ENCODE data around the gene WDFY4. TPM values are rescaled to one million over a fixed set of nuclear protein-coding genes. Genes with fewer than 3 reads are reported as not detected.

WDFY4 gene
- polyA plus RNA-seq, 1 donor (not counting 4 experiments of a cell fraction or from before 2014, with no cell fraction given): 0.04 TPM

DNA sequence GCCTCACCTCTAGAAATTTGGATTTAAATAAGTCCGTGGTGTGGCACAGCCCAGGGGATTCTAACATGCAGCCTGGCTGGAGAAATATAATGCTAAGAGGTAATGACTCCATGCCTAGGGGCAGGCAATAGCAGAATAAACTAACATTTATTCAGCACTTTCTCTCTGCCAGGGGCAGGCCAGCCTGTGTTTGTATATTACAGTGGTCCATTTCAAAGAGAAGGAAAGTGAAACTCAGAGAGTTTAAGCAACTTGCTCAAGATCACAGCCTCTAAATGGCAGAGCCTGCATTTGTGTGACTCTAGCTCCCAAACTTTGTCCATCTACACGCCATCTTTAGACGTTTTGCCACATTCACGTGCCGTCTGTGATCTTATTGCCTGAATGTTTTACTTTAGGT, 261.7 kb downstream of the WDFY4 start:
- H3K79me2 ChIP-seq (ENCODE audit: control insufficient read depth, insufficient read depth, low read length): no peaks in the 10 kb centered on the region
- H3K9me3 ChIP-seq (ENCODE audit: control insufficient read depth, low read depth, low read length): no peaks in the 10 kb centered on the region
- no peak overlapping the region for H3K4me3 ChIP-seq (ENCODE audit: control insufficient read depth in 2 of 3, extremely low read depth in 1 of 3, insufficient read depth in 2 of 3, low read depth in 1 of 3, low read length in 3 of 3)
- no peak overlapping the region for H2AFZ ChIP-seq (ENCODE audit: control insufficient read depth, low read length)
- DNase-seq (ENCODE audit: low read depth, low spot score): no peak
- H3K27ac ChIP-seq (ENCODE audit: control insufficient read depth, insufficient read depth, low read length): no peak overlapping the region
- no peak overlapping the region for H3K9ac ChIP-seq (ENCODE audit: control insufficient read depth, extremely low read depth, insufficient read depth, low read length)
- dilution Hi-C loops (cut with MboI; ENCODE audit: extremely low pct_ligation_motif_present, low sequenced_read_pairs): no loop called here
- H4K20me1 ChIP-seq (ENCODE audit: control insufficient read depth, extremely low read depth, insufficient read depth, low read length): no peaks in the 10 kb centered on the region
- no peaks in the 10 kb centered on the region for H3K36me3 ChIP-seq (ENCODE audit: control insufficient read depth in 2 of 2, extremely low read depth in 1 of 2, insufficient read depth in 2 of 2, low read length in 2 of 2)
- FAIRE-seq: no peak
- no peak overlapping the region for H3K4me2 ChIP-seq (ENCODE audit: control insufficient read depth, extremely low read depth, insufficient read depth, low read depth, low read length)
- no peak for TF ChIP-seq EZH2 (IDR thresholded peaks at IDR 0.05; ENCODE audit: low read length)
- TF ChIP-seq, protein P1, sequence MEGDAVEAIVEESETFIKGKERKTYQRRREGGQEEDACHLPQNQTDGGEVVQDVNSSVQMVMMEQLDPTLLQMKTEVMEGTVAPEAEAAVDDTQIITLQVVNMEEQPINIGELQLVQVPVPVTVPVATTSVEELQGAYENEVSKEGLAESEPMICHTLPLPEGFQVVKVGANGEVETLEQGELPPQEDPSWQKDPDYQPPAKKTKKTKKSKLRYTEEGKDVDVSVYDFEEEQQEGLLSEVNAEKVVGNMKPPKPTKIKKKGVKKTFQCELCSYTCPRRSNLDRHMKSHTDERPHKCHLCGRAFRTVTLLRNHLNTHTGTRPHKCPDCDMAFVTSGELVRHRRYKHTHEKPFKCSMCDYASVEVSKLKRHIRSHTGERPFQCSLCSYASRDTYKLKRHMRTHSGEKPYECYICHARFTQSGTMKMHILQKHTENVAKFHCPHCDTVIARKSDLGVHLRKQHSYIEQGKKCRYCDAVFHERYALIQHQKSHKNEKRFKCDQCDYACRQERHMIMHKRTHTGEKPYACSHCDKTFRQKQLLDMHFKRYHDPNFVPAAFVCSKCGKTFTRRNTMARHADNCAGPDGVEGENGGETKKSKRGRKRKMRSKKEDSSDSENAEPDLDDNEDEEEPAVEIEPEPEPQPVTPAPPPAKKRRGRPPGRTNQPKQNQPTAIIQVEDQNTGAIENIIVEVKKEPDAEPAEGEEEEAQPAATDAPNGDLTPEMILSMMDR (optimal IDR thresholded peaks at IDR 0.05 in 1 of 3, IDR thresholded peaks at IDR 0.05 in 1 of 3, conservative IDR thresholded peaks at IDR 0.05 in 1 of 3; ENCODE audit: extremely low read depth in 1 of 3, insufficient read depth in 2 of 3, low read length in 3 of 3): no peak
- H3K9me1 ChIP-seq (ENCODE audit: control insufficient read depth, extremely low read depth, insufficient read depth, low read length): no peaks in the 10 kb centered on the region
- peaks cover 4% of the 10 kb centered on the region for H3K27me3 ChIP-seq (ENCODE audit: control insufficient read depth, extremely low read depth, insufficient read depth, low read length)
- H3K4me1 ChIP-seq (ENCODE audit: control insufficient read depth, extremely low read depth, insufficient read depth, low read length): no peaks in the 10 kb centered on the region

DNA sequence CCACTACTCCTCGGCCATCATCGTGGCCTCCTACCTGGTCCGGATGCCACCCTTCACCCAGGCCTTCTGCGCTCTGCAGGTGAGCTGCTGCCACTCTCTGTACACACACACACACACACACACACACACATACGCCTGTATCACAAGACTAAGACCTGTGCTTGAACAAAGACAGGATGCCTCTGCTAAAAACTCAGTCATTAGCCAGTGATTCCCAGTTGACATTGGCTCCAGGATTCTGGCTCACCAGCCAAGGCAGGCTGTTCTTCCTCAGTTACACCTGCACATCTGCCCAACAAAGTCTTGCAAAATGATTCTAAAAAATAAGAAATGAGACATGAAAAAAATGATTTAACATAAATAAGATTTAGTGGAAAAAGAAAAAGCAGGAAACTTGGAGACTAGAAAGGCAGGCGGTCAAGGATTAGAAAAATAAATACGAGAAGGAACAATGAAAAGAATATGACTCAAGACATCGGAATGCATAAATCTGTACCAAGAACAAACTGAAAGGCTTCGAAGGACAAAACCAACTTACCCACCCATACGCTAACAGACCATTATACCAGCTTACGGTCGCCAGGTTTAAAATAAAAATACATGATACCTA, 262.3 kb downstream of the WDFY4 start:
- FAIRE-seq (no peak), DNase-seq (ENCODE audit: low read depth, low spot score) (no peak)
- Histone ChIP-seq H3K4me3 (ENCODE audit: control insufficient read depth in 2 of 3, extremely low read depth in 1 of 3, insufficient read depth in 2 of 3, low read depth in 1 of 3, low read length in 3 of 3) (no peak overlapping the region), H3K79me2 (ENCODE audit: control insufficient read depth, insufficient read depth, low read length) (no peaks in the 10 kb centered on the region), H3K27me3 (ENCODE audit: control insufficient read depth, extremely low read depth, insufficient read depth, low read length) (peaks cover 4% of the 10 kb centered on the region), H3K9ac (ENCODE audit: control insufficient read depth, extremely low read depth, insufficient read depth, low read length) (no peak overlapping the region), H2AFZ (ENCODE audit: control insufficient read depth, low read length) (no peak overlapping the region), H3K36me3 (ENCODE audit: control insufficient read depth in 2 of 2, extremely low read depth in 1 of 2, insufficient read depth in 2 of 2, low read length in 2 of 2) (no peaks in the 10 kb centered on the region), H3K9me1 (ENCODE audit: control insufficient read depth, extremely low read depth, insufficient read depth, low read length) (no peaks in the 10 kb centered on the region), H3K27ac (ENCODE audit: control insufficient read depth, insufficient read depth, low read length) (no peak overlapping the region), H4K20me1 (ENCODE audit: control insufficient read depth, extremely low read depth, insufficient read depth, low read length) (no peaks in the 10 kb centered on the region), H3K4me1 (ENCODE audit: control insufficient read depth, extremely low read depth, insufficient read depth, low read length) (no peaks in the 10 kb centered on the region), H3K9me3 (ENCODE audit: control insufficient read depth, low read depth, low read length) (no peaks in the 10 kb centered on the region), H3K4me2 (ENCODE audit: control insufficient read depth, extremely low read depth, insufficient read depth, low read depth, low read length) (no peak overlapping the region)
- dilution Hi-C loops (cut with MboI; ENCODE audit: extremely low pct_ligation_motif_present, low sequenced_read_pairs): no loop called here
- no peak for TF ChIP-seq EZH2 (IDR thresholded peaks at IDR 0.05; ENCODE audit: low read length)
- TF ChIP-seq, protein P1 (optimal IDR thresholded peaks at IDR 0.05 in 1 of 3, IDR thresholded peaks at IDR 0.05 in 1 of 3, conservative IDR thresholded peaks at IDR 0.05 in 1 of 3; ENCODE audit: extremely low read depth in 1 of 3, insufficient read depth in 2 of 3, low read length in 3 of 3): no peak

Data from keratinocyte (primary cell).